ENCODE data around the gene ETFA.
A peak's percentile ranks its signal among the peaks of the same experiment; 100 is the strongest.

The ETFA gene

GRCh38 chr15:76332796-76333195 is 21.5 kb upstream of the ETFA start:
- TF ChIP-seq NFIC (IDR thresholded peaks at IDR 0.05), result no peak
- no peak for TF ChIP-seq USF1 (IDR thresholded peaks at IDR 0.05)
- no peak for TF ChIP-seq TCF12 (IDR thresholded peaks at IDR 0.05; ENCODE audit: low read depth)
- no peak for TF ChIP-seq REST (IDR thresholded peaks at IDR 0.05; ENCODE audit: low read depth)
- no peak for TF ChIP-seq TEAD4 (IDR thresholded peaks at IDR 0.05)
- TF ChIP-seq TAF1 (IDR thresholded peaks at IDR 0.05; ENCODE audit: low read depth), result no peak
- no peak for TF ChIP-seq YY1 (IDR thresholded peaks at IDR 0.05; ENCODE audit: low read depth)
- no peak for TF ChIP-seq FOXM1 (IDR thresholded peaks at IDR 0.05; ENCODE audit: borderline replicate concordance, low read depth)
- TF ChIP-seq EGR1 (IDR thresholded peaks at IDR 0.05), result no peak
- TF ChIP-seq MAX (IDR thresholded peaks at IDR 0.05), result no peak
- no peak for TF ChIP-seq RAD21 (IDR thresholded peaks at IDR 0.05; ENCODE audit: low read depth)
- no peak for TF ChIP-seq EP300 (IDR thresholded peaks at IDR 0.05; ENCODE audit: borderline replicate concordance)
- TF ChIP-seq CREB1 (IDR thresholded peaks at IDR 0.05; ENCODE audit: low read depth), result no peak
- TF ChIP-seq ZBTB7A (IDR thresholded peaks at IDR 0.05; ENCODE audit: low read depth), result no peak
- TF ChIP-seq CEBPB (IDR thresholded peaks at IDR 0.05), result no peak

- TF ChIP-seq USF1 (IDR thresholded peaks at IDR 0.05) (no peak), RAD21 (IDR thresholded peaks at IDR 0.05; ENCODE audit: low read depth) (peak; percentile 71)
These were observed 18.9 kb upstream of the ETFA start for GRCh38 chr15:76330080-76330680.

GRCh38 chr15:76328958-76329357 is 17.7 kb upstream of the ETFA start:
- TF ChIP-seq NFIC (IDR thresholded peaks at IDR 0.05) (no peak), YY1 (IDR thresholded peaks at IDR 0.05; ENCODE audit: low read depth) (no peak), TAF1 (IDR thresholded peaks at IDR 0.05; ENCODE audit: low read depth) (no peak), CREB1 (IDR thresholded peaks at IDR 0.05; ENCODE audit: low read depth) (no peak), MAX (IDR thresholded peaks at IDR 0.05) (no peak), USF1 (IDR thresholded peaks at IDR 0.05) (no peak), CEBPB (IDR thresholded peaks at IDR 0.05) (no peak), TEAD4 (IDR thresholded peaks at IDR 0.05) (no peak), EP300 (IDR thresholded peaks at IDR 0.05; ENCODE audit: borderline replicate concordance) (no peak), RAD21 (IDR thresholded peaks at IDR 0.05; ENCODE audit: low read depth) (no peak), REST (IDR thresholded peaks at IDR 0.05; ENCODE audit: low read depth) (no peak), EGR1 (IDR thresholded peaks at IDR 0.05) (no peak), FOXM1 (IDR thresholded peaks at IDR 0.05; ENCODE audit: borderline replicate concordance, low read depth) (no peak), ZBTB7A (IDR thresholded peaks at IDR 0.05; ENCODE audit: low read depth) (no peak), TCF12 (IDR thresholded peaks at IDR 0.05; ENCODE audit: low read depth) (no peak)

GRCh38 chr15:76328106-76328696 is 16.9 kb upstream of the ETFA start:
- no peak for TF ChIP-seq MAX (IDR thresholded peaks at IDR 0.05)
- no peak for TF ChIP-seq NFIC (IDR thresholded peaks at IDR 0.05)
- no peak for TF ChIP-seq TAF1 (IDR thresholded peaks at IDR 0.05; ENCODE audit: low read depth)
- no peak for TF ChIP-seq CREB1 (IDR thresholded peaks at IDR 0.05; ENCODE audit: low read depth)
- no peak for TF ChIP-seq EP300 (IDR thresholded peaks at IDR 0.05; ENCODE audit: borderline replicate concordance)
- no peak for TF ChIP-seq RAD21 (IDR thresholded peaks at IDR 0.05; ENCODE audit: low read depth)
- no peak for TF ChIP-seq YY1 (IDR thresholded peaks at IDR 0.05; ENCODE audit: low read depth)
- TF ChIP-seq FOXM1 (IDR thresholded peaks at IDR 0.05; ENCODE audit: borderline replicate concordance, low read depth), result no peak
- no peak for TF ChIP-seq ZBTB7A (IDR thresholded peaks at IDR 0.05; ENCODE audit: low read depth)
- no peak for TF ChIP-seq USF1 (IDR thresholded peaks at IDR 0.05)
- TF ChIP-seq EGR1 (IDR thresholded peaks at IDR 0.05), result no peak
